UCSD-AML1 (cell line): ENCODE data around the gene GIT2.
A peak's percentile ranks its signal among the peaks of the same experiment; 100 is the strongest.
"Not testable (repeated sequence)": the region's sequence is repeated elsewhere in the genome, so short reads cannot be mapped to it uniquely, and the experiment has no call there.

ENCODE experiments used
- DNase-seq: peaks from one replicate; lab custom pipeline; 2025; ENCODE audit not compliant: unreplicated experiment; lab: John Stamatoyannopoulos, UW

GIT2 gene

GRCh38 chr12:109893261-109893995 is 102.7 kb downstream of the GIT2 start:
- no peak for DNase-seq

GRCh38 chr12:109892748-109893147 is 103.4 kb downstream of the GIT2 start:
- no peak for DNase-seq

- DNase-seq = no peak
Measured at GRCh38 chr12:109892165-109892715, 103.9 kb downstream of the GIT2 start.

GRCh38 chr12:109891731-109892130 is 104.4 kb downstream of the GIT2 start:
- not testable (repeated sequence) for DNase-seq

GRCh38 chr12:109890620-109891170 is 105.5 kb downstream of the GIT2 start:
- no peak for DNase-seq

- DNase-seq = peak; percentile 51
Measured at GRCh38 chr12:109888179-109889020, 107.8 kb downstream of the GIT2 start.

- DNase-seq = no peak
Measured at GRCh38 chr12:109885616-109886015, 110.6 kb downstream of the GIT2 start.

GRCh38 chr12:109883461-109883860 is 112.7 kb downstream of the GIT2 start:
- no peak for DNase-seq

- no peak for DNase-seq
Measured at GRCh38 chr12:109881752-109882151, 114.4 kb downstream of the GIT2 start.

GRCh38 chr12:109880938-109881337 is 115.2 kb downstream of the GIT2 start:
- no peak for DNase-seq

GRCh38 chr12:109880043-109880931 is 115.9 kb downstream of the GIT2 start, which contains the start of gene GLTP:
TSS of gene GLTP (minus strand) at chr12:109880541. CDS start at chr12:109880374, 167 bp downstream.
- DNase-seq = peak; percentile 94
